CD4-positive, alpha-beta T cell (primary cell): ENCODE measurements around the gene MYL11. TPM values are rescaled to one million over a fixed set of nuclear protein-coding genes. Genes with fewer than 3 reads are reported as not detected.
A peak's percentile ranks its signal among the peaks of the same experiment; 100 is the strongest.

ENCODE experiments used
- ATAC-seq: fragments of 200-7000 bp; cut with Tn5 transposase; one replicate; pipeline ENCODE4 v1.10.0; 2022; ENCODE audit warnings: mild to moderate bottlenecking; ENCODE audit not compliant: poor library complexity
- CTCF ChIA-PET: fragments of 350-600 bp; sonication (Branson Sonifier 250); formaldehyde crosslinking; loops from one replicate; lab custom pipeline; 2021; ENCODE audit warnings: antibody characterized with exemption, inconsistent platforms; lab: Charles Lee
- POLR2A ChIA-PET: fragments of 350-600 bp; sonication (Branson Sonifier 250); formaldehyde crosslinking; loops from one replicate; lab custom pipeline; 2021; ENCODE audit warnings: antibody characterized with exemption, inconsistent platforms; lab: Charles Lee
- DNase-seq, 14 experiments: peaks; one replicate each; pipeline ENCODE4 v3.0.0-alpha.2; 2013 to 2020; ENCODE audit warnings: mixed read lengths in 2 of 14
- H3K27ac ChIP-seq, 2 donors: one replicate each; pipeline versions ENCODE4 v1.5.1 to v1.7.0; 2013; ENCODE audit warnings: low read length in 2 of 2, low read depth in 1 of 2, mild to moderate bottlenecking in 1 of 2
- H3K27me3 ChIP-seq, 2 experiments: 1 replicate in 1 of 2; 2 replicates in 1 of 2; pipeline versions ENCODE4 v1.6.1 to v1.7.0; 2013; ENCODE audit warnings: low read length in 2 of 2, control low read depth in 1 of 2, mild to moderate bottlenecking in 1 of 2, moderate library complexity in 1 of 2; ENCODE audit not compliant: insufficient read depth in 2 of 2, control insufficient read depth in 1 of 2
- H3K36me3 ChIP-seq: one replicate; pipeline ENCODE4 v1.6.1; 2013; ENCODE audit warnings: low read length, control low read depth; ENCODE audit not compliant: insufficient read depth
- H3K4me1 ChIP-seq: one replicate; pipeline ENCODE4 v1.6.1; 2013; ENCODE audit warnings: low read length, control low read depth; ENCODE audit not compliant: insufficient read depth
- H3K4me3 ChIP-seq: one replicate; pipeline ENCODE4 v1.5.1; 2013; ENCODE audit warnings: mild to moderate bottlenecking, low read length, moderate library complexity
- H3K9me3 ChIP-seq, 2 experiments: 1 replicate in 1 of 2; 2 replicates in 1 of 2; pipeline versions ENCODE4 v1.6.1 to v1.7.0; 2013; ENCODE audit warnings: low read length in 2 of 2, mild to moderate bottlenecking in 2 of 2, control low read depth in 1 of 2, moderate library complexity in 1 of 2; ENCODE audit not compliant: control insufficient read depth in 1 of 2, insufficient read depth in 1 of 2
- H3K27ac Mint-ChIP-seq: one replicate; pipeline ENCODE4 v1.8.0; 2020; ENCODE audit warnings: mixed read lengths
- H3K27me3 Mint-ChIP-seq: one replicate; pipeline ENCODE4 v1.8.0; 2021; ENCODE audit warnings: mixed read lengths
- H3K36me3 Mint-ChIP-seq: one replicate; pipeline ENCODE4 v1.8.0; 2021; ENCODE audit warnings: low read depth, mixed read lengths
- H3K4me1 Mint-ChIP-seq: one replicate; pipeline ENCODE4 v1.8.0; 2021; ENCODE audit warnings: low read depth, mixed read lengths
- H3K4me3 Mint-ChIP-seq: one replicate; pipeline ENCODE4 v1.8.0; 2020; ENCODE audit warnings: mild to moderate bottlenecking, mixed read lengths
- H3K9me3 Mint-ChIP-seq: one replicate; pipeline ENCODE4 v1.8.0; 2020; ENCODE audit warnings: mixed read lengths
- CTCF ChIP-seq: fragments of 200-600 bp; IDR thresholded peaks from one replicate; pipeline ENCODE4 v1.8.0; 2022; ENCODE audit warnings: antibody characterized with exemption, mild to moderate bottlenecking
- intact Hi-C, 2 experiments: fragments of 100-400 bp; cut with DNase I in 1 of 2; cut with micrococcal nuclease in 1 of 2; formaldehyde crosslinking; loops; one replicate each; pipeline versions ENCODE4 v1.15.1 to v1.9.0; 2023 to 2025; cut with DNase I, micrococcal nuclease
- total RNA-seq, 174 experiments: library from RNA in 2 of 174; stranded (reverse) in 2 of 174; gene quantifications; one replicate each; pipeline ENCODE4 v1.2.3 and lab custom pipeline; 2021 to 2026

Gene MYL11
- total RNA-seq, 2 experiments from 2014 or later = 0.95 to 2.4 TPM

- Histone ChIP-seq H3K9me3 (no peaks in the 10 kb centered on the region), H3K36me3 (peaks cover 13% of the 10 kb centered on the region), H3K4me1 (peaks cover 50% of the 10 kb centered on the region), H3K27ac (peak overlapping the region in 1 of 2 donors; percentile 46), H3K27me3 (no peaks in the 10 kb centered on the region), H3K4me3 (peak overlapping the region; percentile 77)
- Mint-ChIP-seq H3K36me3 (peaks cover 23% of the 10 kb centered on the region), H3K4me3 (peak overlapping the region; percentile 85), H3K9me3 (no peaks in the 10 kb centered on the region), H3K27ac (peak overlapping the region; percentile 81), H3K4me1 (peaks cover 56% of the 10 kb centered on the region), H3K27me3 (no peaks in the 10 kb centered on the region)
- DNase-seq (no peak), ATAC-seq (no peak)
- POLR2A ChIA-PET = interaction anchor here (1.0 to 6.0 kb wide), 23 partner anchors 11 to 562 kb away, joined by 3 to 153 read pairs (median 7); partner anchors contain the start of genes ALDOA, CD2BP2, CORO1A and DCTPP1
- no peak for TF ChIP-seq CTCF
- CTCF ChIA-PET = interaction anchor here (0.8 to 2.7 kb wide), 6 partner anchors 15 to 304 kb away, joined by 3 to 19 read pairs (median 4); partner anchors contain the start of genes CD2BP2 and ZNF48
- intact Hi-C loops = loop anchor here (1.0 to 10.0 kb wide), 7 partner anchors 8 to 555 kb away; partner anchors contain the start of genes CD2BP2 (in 2 of the 2), FBRS (in 1 of the 2), FBXL19 (in 1 of the 2) and ZNF771 (in 1 of the 2)
These were observed 4.6 kb upstream of the MYL11 start for GRCh38 chr16:30369938-30370455.

DNA sequence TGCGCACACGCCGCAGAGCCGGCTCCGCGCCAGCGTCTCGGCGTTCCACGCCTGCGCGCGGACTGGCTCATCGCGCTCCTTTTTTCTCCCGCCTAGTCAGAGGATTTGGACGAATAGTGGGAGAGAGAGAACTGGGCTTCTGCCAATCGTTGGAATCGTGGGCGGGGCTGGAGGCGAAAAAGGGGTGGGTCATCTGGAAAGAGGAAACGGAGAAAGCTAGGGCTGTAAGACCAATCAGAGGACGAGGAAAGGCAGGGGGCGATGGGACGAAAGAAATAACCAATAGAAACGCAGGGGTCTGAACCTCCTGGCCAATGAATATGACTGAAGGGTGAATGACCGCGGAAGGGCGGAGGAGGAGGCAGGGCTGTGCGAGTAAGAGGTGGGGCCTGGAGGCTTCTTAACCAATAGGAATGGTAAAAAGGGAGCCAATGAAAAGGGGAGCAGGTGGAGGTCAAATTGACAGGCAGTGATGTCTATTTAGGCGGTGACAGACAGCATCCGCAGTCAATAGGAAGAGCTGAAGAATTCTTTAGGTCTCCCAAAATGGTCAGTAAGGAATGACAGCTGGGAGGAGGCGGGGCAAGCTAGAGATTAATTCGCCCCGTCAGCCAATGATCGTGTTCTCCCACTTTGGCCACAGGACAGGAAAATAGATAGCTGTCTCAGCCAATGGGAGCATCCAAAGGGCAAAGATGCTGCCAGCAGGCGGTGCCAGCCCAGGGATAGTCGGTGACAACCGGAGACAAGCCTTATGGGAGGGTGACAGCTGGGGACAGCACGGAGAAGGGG is 4.0 kb upstream of the MYL11 start, which contains the start of gene TBC1D10B:
TSS of gene TBC1D10B (minus strand) at position 39 of the 792 bp plus-strand sequence. CDS start 311 bp downstream, outside the sequence.
- ChIA-PET CTCF (interaction anchor here (0.8 to 2.7 kb wide), 10 partner anchors 9 to 304 kb away, joined by 3 to 19 read pairs (median 6); partner anchors contain the start of genes CD2BP2, DCTPP1, SEPTIN1 and ZNF48), POLR2A (interaction anchor here (0.7 to 6.0 kb wide), 30 partner anchors 10 to 563 kb away, joined by 3 to 153 read pairs (median 6); partner anchors contain the start of genes ALDOA, CD2BP2, CORO1A and DCTPP1)
- peaks cover 16% of the 10 kb centered on the region for H3K36me3 Mint-ChIP-seq
- Histone ChIP-seq H3K36me3 (peaks cover 10% of the 10 kb centered on the region), H3K27me3 (no peaks in the 10 kb centered on the region), H3K9me3 (no peaks in the 10 kb centered on the region), H3K27ac (peak within 1 kb of the TSS; percentile 59 to 78), H3K4me3 (peak within 1 kb of the TSS; percentile 77), H3K4me1 (peaks cover 49% of the 10 kb centered on the region)
- peak within 1 kb of the TSS; percentile 82 for H3K27ac Mint-ChIP-seq
- peak within 1 kb of the TSS; percentile 93 for H3K4me3 Mint-ChIP-seq
- peak; percentile 27 for TF ChIP-seq CTCF
- H3K27me3 Mint-ChIP-seq = no peaks in the 10 kb centered on the region
- peaks cover 51% of the 10 kb centered on the region for H3K4me1 Mint-ChIP-seq
- intact Hi-C loops = loop anchor here (1.0 to 10.0 kb wide), 7 partner anchors 8 to 554 kb away; partner anchors contain the start of genes CD2BP2 (in 2 of the 2), FBRS (in 1 of the 2), FBXL19 (in 1 of the 2) and ZNF771 (in 1 of the 2)
- DNase-seq (peak; percentile 97 to 100 (median 99)), ATAC-seq (peak; percentile 84)
- H3K9me3 Mint-ChIP-seq = no peaks in the 10 kb centered on the region
